Stomach (tissue), 9 donors: ENCODE data around the gene PRRX2. TPM values are rescaled to one million over a fixed set of nuclear protein-coding genes. Genes with fewer than 3 reads are reported as not detected.

Source experiments
- DNase-seq, 2 donors: peaks; one replicate each; pipeline versions ENCODE4 v3.0.0 to v3.0.0-alpha.2; 2013 to 2019
- H3K27ac ChIP-seq, 5 donors: fragments of 200-600 bp in 4 of 5; sonication (generic) in 4 of 5; one replicate each; pipeline ENCODE4 v1.5.1; 2013 to 2019; ENCODE audit warnings: mild to moderate bottlenecking in 1 of 5, moderate library complexity in 1 of 5
- H3K27me3 ChIP-seq, 3 donors: fragments of 200-600 bp; sonication (generic); one replicate each; pipeline ENCODE4 v1.5.1; 2017 to 2019; ENCODE audit warnings: mixed run types in 1 of 3
- H3K36me3 ChIP-seq, 4 donors: fragments of 200-600 bp; sonication (generic); 1 replicate in 3 of 4; 2 replicates in 1 of 4; pipeline ENCODE4 v1.5.1; 2016 to 2019
- H3K4me1 ChIP-seq, 4 donors: fragments of 200-600 bp; sonication (generic); one replicate each; pipeline ENCODE4 v1.5.1; 2016 to 2019
- H3K4me3 ChIP-seq, 4 donors: fragments of 200-600 bp; sonication (generic) in 3 of 4; one replicate each; pipeline ENCODE4 v1.5.1; 2016 to 2019; ENCODE audit warnings: mild to moderate bottlenecking in 1 of 4
- H3K9me3 ChIP-seq, 4 donors: fragments of 200-600 bp; sonication (generic); one replicate each; pipeline ENCODE4 v1.5.1; 2016 to 2019
- EP300 ChIP-seq: sonication (generic); formaldehyde crosslinking; IDR thresholded peaks from one replicate; pipeline ENCODE4 v1.6.1; 2017; ENCODE audit warnings: antibody characterized with exemption
- POLR2A ChIP-seq, 4 donors: fragments of 450-650 bp; IDR thresholded peaks; one replicate each; pipeline ENCODE4 v1.6.1; 2016; ENCODE audit warnings: antibody characterized with exemption in 4 of 4, control low read depth in 2 of 4, mild to moderate bottlenecking in 1 of 4, moderate library complexity in 1 of 4
- POLR2AphosphoS5 ChIP-seq, 3 donors: sonication (generic); formaldehyde crosslinking; IDR thresholded peaks; one replicate each; pipeline ENCODE4 v1.6.1; 2016; ENCODE audit warnings: antibody characterized with exemption in 3 of 3
- WGBS, 5 donors: extraction: QIAGEN DNeasy Blood & Tissue Kit in 3 of 5; methylation state at CpG; one replicate each; pipeline versions ENCODE4 v1.1.5 to v1.1.7; 2013 to 2018; 5-methylcytosine and 5-hydroxymethylcytosine counted together
- intact Hi-C: fragments of 100-400 bp; cut with DNase I; formaldehyde crosslinking; loops from one replicate; pipeline ENCODE4 v1.15.1; 2023; ENCODE audit warnings: low total_unique reads
- polyA plus RNA-seq, 3 donors: library from polyadenylated mRNA; stranded (reverse); fragments of 200-250 nt; gene quantifications; one replicate each; pipeline ENCODE4 v1.2.3, GENCODE V29; 2013
- total RNA-seq, 5 donors: library from RNA; depleted of rRNA; stranded (reverse); fragments of >200 nt; gene quantifications; one replicate each; pipeline versions ENCODE4 v1.1.0 to v1.2.3, GENCODE V29; 2014 to 2016
- TF ChIP-seq, protein P1 (sequence below), 7 experiments: fragments of 450-650 bp in 4 of 7; fragments of 200-600 bp in 3 of 7; sonication (generic) in 3 of 7; IDR thresholded peaks; one replicate each; pipeline ENCODE4 v1.5.1; 2016 to 2019; ENCODE audit warnings: antibody characterized with exemption in 7 of 7, control low read depth in 2 of 7, mild to moderate bottlenecking in 1 of 7
- donor health status: healthy with polysubstance abuse.
- donor health status: Bipolar disorder and iron deficiency.
- donor health status: healthy.

PRRX2 gene
- total and polyA plus RNA-seq, 8 donors = 0.87 to 8.4 (median 3.0) TPM; not detected in 2

DNA sequence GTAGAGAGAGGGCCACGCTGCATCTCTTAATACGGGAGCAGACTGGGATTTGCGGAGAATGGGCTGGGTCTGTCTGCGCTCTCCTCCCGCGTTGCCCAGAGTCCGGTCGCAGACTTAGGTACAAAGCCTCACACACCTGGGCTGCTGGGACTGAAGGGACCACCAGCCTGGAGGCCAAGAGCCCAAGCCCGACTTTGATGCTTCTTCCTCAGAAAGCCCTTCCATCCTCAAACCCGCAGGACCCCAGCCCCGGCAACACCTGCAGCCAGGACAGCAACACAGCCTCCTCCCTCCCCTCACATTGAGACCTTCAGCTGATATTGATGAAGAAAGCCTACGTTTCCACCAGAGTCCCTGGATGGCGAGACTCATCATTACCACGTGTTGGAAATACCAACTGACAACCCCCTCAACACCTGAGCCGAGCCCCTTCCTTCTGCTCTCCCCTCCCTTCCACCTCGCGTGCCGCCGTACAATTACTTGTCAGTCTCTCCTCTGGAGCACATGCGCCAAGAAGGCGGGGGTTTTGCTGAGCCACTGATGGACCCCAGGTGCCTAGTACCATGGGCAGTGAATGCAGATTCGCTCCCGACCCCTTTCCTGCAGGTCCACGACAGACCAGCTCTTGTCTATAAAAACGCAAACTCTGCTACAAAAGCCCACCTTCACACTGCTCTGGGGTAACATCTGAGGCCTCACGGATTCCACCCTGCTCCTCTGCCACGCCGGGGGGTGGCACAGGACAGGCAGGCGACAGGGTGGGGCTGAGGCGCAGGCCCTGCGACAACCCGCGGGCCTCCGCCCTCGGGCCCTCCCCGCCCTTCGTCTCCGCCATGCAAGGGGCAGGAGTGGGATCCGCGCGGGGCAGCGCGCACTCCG lies 24.3 kb upstream of the PRRX2 start:
- 13 to 22% (median 15%) methylated on average over 20 to 44 of the region's 44 CpGs for WGBS, 5 donors
- TF ChIP-seq POLR2A (IDR thresholded peaks at IDR 0.05) (no peak), POLR2AphosphoS5 (IDR thresholded peaks at IDR 0.05) (no peak), EP300 (no peak)
- TF ChIP-seq, protein P1, sequence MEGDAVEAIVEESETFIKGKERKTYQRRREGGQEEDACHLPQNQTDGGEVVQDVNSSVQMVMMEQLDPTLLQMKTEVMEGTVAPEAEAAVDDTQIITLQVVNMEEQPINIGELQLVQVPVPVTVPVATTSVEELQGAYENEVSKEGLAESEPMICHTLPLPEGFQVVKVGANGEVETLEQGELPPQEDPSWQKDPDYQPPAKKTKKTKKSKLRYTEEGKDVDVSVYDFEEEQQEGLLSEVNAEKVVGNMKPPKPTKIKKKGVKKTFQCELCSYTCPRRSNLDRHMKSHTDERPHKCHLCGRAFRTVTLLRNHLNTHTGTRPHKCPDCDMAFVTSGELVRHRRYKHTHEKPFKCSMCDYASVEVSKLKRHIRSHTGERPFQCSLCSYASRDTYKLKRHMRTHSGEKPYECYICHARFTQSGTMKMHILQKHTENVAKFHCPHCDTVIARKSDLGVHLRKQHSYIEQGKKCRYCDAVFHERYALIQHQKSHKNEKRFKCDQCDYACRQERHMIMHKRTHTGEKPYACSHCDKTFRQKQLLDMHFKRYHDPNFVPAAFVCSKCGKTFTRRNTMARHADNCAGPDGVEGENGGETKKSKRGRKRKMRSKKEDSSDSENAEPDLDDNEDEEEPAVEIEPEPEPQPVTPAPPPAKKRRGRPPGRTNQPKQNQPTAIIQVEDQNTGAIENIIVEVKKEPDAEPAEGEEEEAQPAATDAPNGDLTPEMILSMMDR (IDR thresholded peaks at IDR 0.05) = no peak
- Histone ChIP-seq H3K4me1 (peaks cover 28 to 58% (median 46%) of the 10 kb centered on the region in 4 donors), H3K27ac (peak overlapping the region; percentile 75 to 90 (median 90)), H3K4me3 (peak overlapping the region; percentile 67 to 96 (median 92)), H3K36me3 (peaks cover 30 to 37% (median 35%) of the 10 kb centered on the region in 4 donors), H3K9me3 (no peaks in the 10 kb centered on the region), H3K27me3 (no peaks in the 10 kb centered on the region)
- intact Hi-C loops = no loop called here
- DNase-seq = no peak

DNA sequence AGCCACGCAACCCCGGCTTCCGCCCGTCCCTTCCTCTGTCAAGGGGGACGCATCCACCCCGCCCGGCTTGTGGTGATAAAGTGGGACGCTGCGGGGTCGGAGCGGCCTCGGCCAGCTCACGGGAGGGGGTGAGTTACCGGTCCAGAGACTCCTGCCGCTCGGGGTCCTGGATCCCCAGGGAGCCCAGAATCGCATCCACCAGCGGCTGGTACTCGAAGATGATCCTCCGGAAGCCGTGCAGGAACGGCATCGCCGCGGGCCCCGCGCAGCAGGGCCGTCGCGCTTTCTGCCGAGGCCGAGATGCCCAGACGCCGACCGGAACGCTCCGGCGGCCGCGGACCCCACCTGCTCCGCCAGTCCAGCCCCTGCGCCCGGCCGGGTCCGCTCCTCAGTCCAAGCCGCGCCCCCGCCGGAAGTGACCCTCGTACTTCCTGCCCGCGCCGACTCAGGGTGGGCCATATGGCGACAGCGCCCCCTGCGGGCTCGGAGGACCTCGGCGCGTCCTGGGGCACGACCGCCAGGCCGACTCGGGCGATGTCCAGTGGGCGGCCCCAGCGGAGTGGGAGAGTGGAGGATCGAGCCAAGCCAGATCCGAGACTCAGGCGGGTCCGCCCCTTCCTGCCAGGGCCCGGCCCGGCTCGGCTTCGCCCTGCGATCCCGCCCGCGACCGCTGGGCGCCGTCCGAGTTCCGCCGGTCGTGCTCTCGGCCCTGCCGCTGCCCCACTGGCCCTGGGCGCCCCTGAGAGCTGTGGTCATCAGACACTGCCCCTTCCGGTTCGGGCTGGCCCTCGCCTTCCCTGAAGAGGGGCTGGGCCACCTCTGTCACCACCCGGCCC lies 23.5 kb upstream of the PRRX2 start, which contains the start of gene ASB6:
Gene ASB6 (minus strand): TSS at position 402 of the 836 bp plus-strand sequence. CDS start 152 bp downstream, at position 250.
- 0% methylated on average over 5 to 93 of the region's 93 CpGs for WGBS, 5 donors
- intact Hi-C loops = no loop called here
- Histone ChIP-seq H3K36me3 (peaks cover 23 to 28% (median 27%) of the 10 kb centered on the region in 4 donors), H3K27me3 (no peaks in the 10 kb centered on the region), H3K4me3 (peak within 1 kb of the TSS; percentile 67 to 96 (median 92)), H3K27ac (peak within 1 kb of the TSS; percentile 75 to 90 (median 90)), H3K4me1 (peaks cover 28 to 50% (median 39%) of the 10 kb centered on the region in 4 donors), H3K9me3 (no peaks in the 10 kb centered on the region)
- TF ChIP-seq POLR2AphosphoS5 (IDR thresholded peaks at IDR 0.05) (peak; percentile 85 to 98 (median 85)), POLR2A (IDR thresholded peaks at IDR 0.05) (peak in 1 of 4 donors; percentile 23), EP300 (peak; percentile 3)
- TF ChIP-seq, protein P1 (IDR thresholded peaks at IDR 0.05) = peak in 6 of 7 experiments; percentile 91 to 100 (median 99)
- DNase-seq = peak; percentile 97 to 99

DNA sequence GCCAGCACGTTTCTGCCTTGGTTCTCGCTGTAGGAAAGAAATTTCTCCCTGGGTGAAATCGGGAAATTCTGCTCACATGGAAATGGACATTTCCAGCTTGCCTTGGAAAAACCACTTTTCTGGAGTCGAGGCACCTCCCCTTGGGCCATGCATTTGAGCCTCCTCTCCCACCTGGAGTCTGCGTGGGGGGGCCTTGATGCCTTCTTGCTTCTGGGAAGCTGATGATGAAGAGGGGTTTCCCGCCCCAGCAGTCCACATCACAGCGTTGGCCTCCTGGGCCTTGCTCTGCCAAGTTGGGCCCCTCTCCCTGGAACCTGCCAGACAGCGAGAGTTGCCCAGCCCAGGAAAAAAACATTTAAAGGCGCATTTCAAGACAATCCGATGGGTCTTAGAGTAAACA lies 21.7 kb upstream of the PRRX2 start:
- no peak overlapping the region for H3K27ac ChIP-seq
- WGBS, 5 donors = 79 to 90% (median 86%) methylated on average over 10 of the region's 10 CpGs
- no peak overlapping the region for H3K4me3 ChIP-seq
- no peaks in the 10 kb centered on the region for H3K9me3 ChIP-seq
- H3K27me3 ChIP-seq = no peaks in the 10 kb centered on the region
- H3K36me3 ChIP-seq = peaks cover 6 to 11% (median 10%) of the 10 kb centered on the region in 4 donors
- no peak for DNase-seq
- TF ChIP-seq POLR2AphosphoS5 (IDR thresholded peaks at IDR 0.05) = no peak
- TF ChIP-seq POLR2A (IDR thresholded peaks at IDR 0.05) = no peak
- no peak for TF ChIP-seq EP300
- TF ChIP-seq, protein P1 (IDR thresholded peaks at IDR 0.05) = no peak
- intact Hi-C loops = no loop called here
- H3K4me1 ChIP-seq = peaks cover 27 to 36% (median 31%) of the 10 kb centered on the region in 4 donors

DNA sequence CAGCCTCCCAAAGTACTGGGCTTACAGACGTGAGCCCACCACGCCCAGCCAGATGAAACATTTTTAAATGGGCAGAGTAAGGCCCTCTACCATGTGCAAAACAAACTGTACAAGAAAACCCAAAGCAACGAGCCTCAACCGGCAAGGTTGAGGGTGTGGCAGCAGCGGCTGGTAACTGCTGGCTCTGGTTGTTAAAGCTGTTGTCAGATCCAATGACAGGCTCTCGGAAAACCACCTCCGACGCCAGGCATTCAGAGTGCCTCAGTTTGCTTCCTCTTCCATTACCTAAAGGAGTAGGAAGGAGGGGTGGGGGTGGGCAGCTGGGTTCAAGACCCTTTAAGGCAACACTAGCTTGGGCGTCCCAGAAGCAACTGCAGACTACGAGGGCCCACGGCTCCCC lies 21.1 kb upstream of the PRRX2 start:
- DNase-seq = no peak
- H3K4me1 ChIP-seq = peaks cover 20 to 29% (median 25%) of the 10 kb centered on the region in 4 donors
- peaks cover 0 to 4% (median 3%) of the 10 kb centered on the region in 4 donors for H3K36me3 ChIP-seq
- no peaks in the 10 kb centered on the region for H3K27me3 ChIP-seq
- no peak overlapping the region for H3K4me3 ChIP-seq
- no peak for TF ChIP-seq POLR2A (IDR thresholded peaks at IDR 0.05)
- TF ChIP-seq, protein P1 (IDR thresholded peaks at IDR 0.05) = no peak
- no peak for TF ChIP-seq EP300
- intact Hi-C loops = no loop called here
- H3K27ac ChIP-seq = no peak overlapping the region
- no peaks in the 10 kb centered on the region for H3K9me3 ChIP-seq
- 44 to 63% (median 53%) methylated on average over 11 of the region's 11 CpGs for WGBS, 5 donors
